IPS-20b (cell line): Measurements from ENCODE around the gene CEBPG.

Experiments used
- H3K27ac ChIP-seq: one replicate; pipeline ENCODE4 v1.5.1; 2013; ENCODE audit warnings: low read length
- H3K27me3 ChIP-seq: 2 replicates; pipeline ENCODE4 v1.6.1; 2013; ENCODE audit warnings: mild to moderate bottlenecking, low read length, inconsistent platforms; ENCODE audit not compliant: insufficient read depth
- H3K36me3 ChIP-seq: 2 replicates; pipeline ENCODE4 v1.6.1; 2013; ENCODE audit warnings: low read depth, mild to moderate bottlenecking, inconsistent platforms, low read length, moderate library complexity; ENCODE audit not compliant: insufficient read depth
- H3K4me1 ChIP-seq: 2 replicates; pipeline ENCODE4 v1.6.1; 2013; ENCODE audit warnings: mild to moderate bottlenecking, control low read depth, inconsistent platforms, low read length, moderate library complexity; ENCODE audit not compliant: insufficient read depth
- H3K4me3 ChIP-seq: 2 replicates; pipeline ENCODE4 v1.5.1; 2013; ENCODE audit warnings: mild to moderate bottlenecking, low read length, inconsistent platforms
- H3K9ac ChIP-seq: 2 replicates; pipeline ENCODE4 v1.6.1; 2013; ENCODE audit warnings: low read depth, mild to moderate bottlenecking, inconsistent platforms, low read length, moderate library complexity
- H3K9me3 ChIP-seq: 2 replicates; pipeline ENCODE4 v1.6.1; 2013; ENCODE audit warnings: mild to moderate bottlenecking, low read depth, low read length, inconsistent platforms; ENCODE audit not compliant: insufficient read depth

The CEBPG gene

DNA sequence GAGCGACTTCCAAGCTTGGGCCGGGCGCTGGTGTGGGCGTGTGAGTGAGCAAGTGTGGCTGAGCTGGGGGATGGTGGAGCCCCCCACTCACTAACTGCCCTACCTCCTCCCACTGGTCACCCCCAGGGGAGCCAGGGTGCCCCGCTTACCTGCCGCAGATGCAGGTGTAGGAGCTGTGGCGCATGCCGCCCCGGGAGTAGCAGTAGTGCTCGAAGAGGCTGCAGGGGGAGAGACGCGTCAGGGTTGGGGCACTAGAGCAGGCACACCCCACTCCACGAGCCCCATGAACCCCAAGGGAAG lies 39.9 kb downstream of the CEBPG start:
- H3K36me3 ChIP-seq = no peaks in the 10 kb centered on the region

GRCh38 chr19:33413868-33414666 lies 40.6 kb downstream of the CEBPG start:
- H3K4me3 ChIP-seq = no peak overlapping the region
- H3K9me3 ChIP-seq = no peaks in the 10 kb centered on the region
- H3K4me1 ChIP-seq = peaks cover 5% of the 10 kb centered on the region; the same call in 1 of the 2 replicates
- H3K27me3 ChIP-seq = no peaks in the 10 kb centered on the region
- H3K9ac ChIP-seq = no peak overlapping the region
- H3K36me3 ChIP-seq = no peaks in the 10 kb centered on the region
- H3K27ac ChIP-seq = no peak overlapping the region

More for the DNA sequence above, 39.9 kb downstream of the CEBPG start:
- Histone ChIP-seq H3K27me3 (no peaks in the 10 kb centered on the region), H3K9me3 (no peaks in the 10 kb centered on the region), H3K4me1 (peaks cover 2% of the 10 kb centered on the region; the same call in 1 of the 2 replicates), H3K4me3 (no peak overlapping the region), H3K9ac (no peak overlapping the region), H3K27ac (no peak overlapping the region)

DNA sequence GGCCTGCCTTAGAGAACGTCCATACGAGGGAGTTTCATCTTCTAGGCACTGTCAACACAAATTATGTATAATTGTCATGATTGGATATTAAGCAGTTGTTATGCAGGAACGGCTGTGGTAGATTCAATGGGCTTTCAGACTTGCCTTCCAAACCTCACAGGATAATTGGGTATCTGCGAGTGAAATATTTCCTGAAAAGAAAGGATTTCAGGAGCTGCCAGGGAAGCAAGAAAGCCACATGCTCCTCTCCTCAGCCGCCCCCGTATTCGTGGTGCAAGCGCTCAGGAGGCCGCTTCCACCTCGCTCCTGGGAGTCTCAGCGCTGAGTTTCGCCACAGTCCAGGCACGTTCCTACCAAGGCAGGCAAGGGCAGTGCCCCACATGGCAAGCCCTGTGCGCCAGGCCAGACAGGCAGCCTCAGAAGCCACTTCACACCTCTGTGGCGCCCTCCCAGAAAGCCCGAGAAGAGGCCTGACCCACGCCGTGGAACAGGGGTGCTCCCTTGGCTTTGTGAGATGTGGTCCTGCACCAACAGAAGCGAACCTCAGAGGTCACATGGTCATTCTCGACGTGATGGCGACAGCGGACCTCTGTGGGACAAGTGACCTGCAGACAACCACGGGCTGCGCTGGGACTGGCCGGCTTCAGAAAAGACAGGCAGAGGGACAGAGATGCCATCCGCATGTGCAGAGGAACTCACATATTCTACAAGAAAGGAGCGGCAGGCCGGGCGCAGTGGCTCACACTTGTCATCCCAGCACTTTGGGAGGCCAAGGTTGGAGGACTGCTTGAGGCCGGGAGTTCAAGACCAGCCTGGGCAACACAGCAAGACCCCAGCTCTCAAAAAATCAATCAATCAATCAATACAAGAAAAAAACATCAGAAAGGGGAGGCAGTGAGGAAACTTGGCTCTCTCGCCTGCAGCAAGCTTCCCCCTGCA lies 41.4 kb downstream of the CEBPG start:
- H3K36me3 ChIP-seq = no peaks in the 10 kb centered on the region
- H3K9ac ChIP-seq = no peak overlapping the region
- H3K9me3 ChIP-seq = no peaks in the 10 kb centered on the region
- H3K4me3 ChIP-seq = no peak overlapping the region
- no peak overlapping the region for H3K27ac ChIP-seq
- peaks cover 13% of the 10 kb centered on the region; the same call in 1 of the 2 replicates for H3K4me1 ChIP-seq
- H3K27me3 ChIP-seq = no peaks in the 10 kb centered on the region

GRCh38 chr19:33416307-33417215 lies 43.1 kb downstream of the CEBPG start:
- Histone ChIP-seq H3K9ac (no peak overlapping the region), H3K4me1 (peaks cover 13% of the 10 kb centered on the region; the same call in 1 of the 2 replicates), H3K9me3 (no peaks in the 10 kb centered on the region), H3K27me3 (no peaks in the 10 kb centered on the region), H3K27ac (no peak overlapping the region), H3K4me3 (no peak overlapping the region; the same call in 1 of the 2 replicates), H3K36me3 (no peaks in the 10 kb centered on the region)

- Histone ChIP-seq H3K27me3 (no peaks in the 10 kb centered on the region), H3K9me3 (no peaks in the 10 kb centered on the region), H3K4me3 (no peak overlapping the region), H3K9ac (no peak overlapping the region), H3K27ac (no peak overlapping the region), H3K4me1 (peaks cover 13% of the 10 kb centered on the region; the same call in 1 of the 2 replicates), H3K36me3 (no peaks in the 10 kb centered on the region)
Observed at GRCh38 chr19:33417751-33418150, 44.2 kb downstream of the CEBPG start.

DNA sequence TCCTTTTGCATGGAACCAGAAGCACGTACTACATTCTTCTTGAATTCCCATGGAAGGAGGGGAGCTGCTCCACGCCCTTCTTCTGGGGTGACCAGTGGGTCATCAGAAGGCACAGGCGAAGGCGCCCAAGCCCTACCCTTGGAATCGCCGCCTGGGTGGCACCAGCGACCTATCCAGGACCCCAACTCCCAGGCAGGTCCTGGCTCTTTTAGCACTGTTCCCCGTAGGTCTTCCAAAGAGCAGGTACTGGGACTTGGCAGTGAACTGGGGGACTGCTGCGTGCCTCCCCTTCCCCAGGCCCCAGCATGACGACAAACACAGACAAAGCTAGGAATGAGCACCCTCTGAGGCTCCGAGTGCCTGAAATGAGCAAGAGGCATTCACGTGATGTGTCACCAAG lies 45.0 kb downstream of the CEBPG start:
- Histone ChIP-seq H3K9me3 (no peaks in the 10 kb centered on the region), H3K36me3 (no peaks in the 10 kb centered on the region), H3K4me1 (peaks cover 13% of the 10 kb centered on the region; the same call in 1 of the 2 replicates), H3K27me3 (no peaks in the 10 kb centered on the region), H3K9ac (no peak overlapping the region), H3K27ac (no peak overlapping the region), H3K4me3 (no peak overlapping the region)

- H3K9me3 ChIP-seq = no peaks in the 10 kb centered on the region
- H3K4me3 ChIP-seq = no peak overlapping the region
- H3K4me1 ChIP-seq = peaks cover 13% of the 10 kb centered on the region; the same call in 1 of the 2 replicates
Observed at GRCh38 chr19:33418871-33419787, 45.6 kb downstream of the CEBPG start.

DNA sequence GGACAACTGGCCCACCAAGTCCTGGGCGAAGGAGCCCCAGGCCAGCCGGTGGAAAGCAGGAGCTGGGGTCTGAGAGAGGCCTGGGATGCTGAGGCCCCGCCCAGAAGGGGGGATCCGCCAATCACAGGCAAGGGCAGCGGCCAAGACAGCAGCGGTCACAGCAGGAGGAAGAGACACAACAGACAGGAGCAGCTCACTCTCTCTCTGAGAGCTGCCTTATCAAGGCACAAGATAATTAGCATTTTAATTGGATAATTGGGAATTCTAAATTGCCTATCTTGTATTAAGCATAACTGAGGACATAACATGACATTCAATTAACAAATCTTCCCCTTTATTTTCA lies 46.2 kb downstream of the CEBPG start:
- Histone ChIP-seq H3K9ac (no peak overlapping the region), H3K36me3 (no peaks in the 10 kb centered on the region), H3K9me3 (no peaks in the 10 kb centered on the region), H3K27ac (no peak overlapping the region), H3K27me3 (no peaks in the 10 kb centered on the region), H3K4me3 (no peak overlapping the region), H3K4me1 (peaks cover 13% of the 10 kb centered on the region; the same call in 1 of the 2 replicates)

More at GRCh38 chr19:33418871-33419787, 45.6 kb downstream of the CEBPG start:
- Histone ChIP-seq H3K27me3 (no peaks in the 10 kb centered on the region), H3K36me3 (no peaks in the 10 kb centered on the region), H3K9ac (no peak overlapping the region), H3K27ac (no peak overlapping the region)

- Histone ChIP-seq H3K36me3 (no peaks in the 10 kb centered on the region), H3K27me3 (no peaks in the 10 kb centered on the region), H3K9ac (no peak overlapping the region), H3K9me3 (no peaks in the 10 kb centered on the region), H3K4me1 (peaks cover 13% of the 10 kb centered on the region; the same call in 1 of the 2 replicates), H3K4me3 (no peak overlapping the region), H3K27ac (no peak overlapping the region)
Observed at GRCh38 chr19:33420821-33421220, 47.3 kb downstream of the CEBPG start.

- Histone ChIP-seq H3K4me1 (peaks cover 13% of the 10 kb centered on the region; the same call in 1 of the 2 replicates), H3K9ac (no peak overlapping the region), H3K27me3 (no peaks in the 10 kb centered on the region), H3K27ac (no peak overlapping the region), H3K36me3 (no peaks in the 10 kb centered on the region), H3K9me3 (no peaks in the 10 kb centered on the region), H3K4me3 (no peak overlapping the region)
Observed at GRCh38 chr19:33421368-33421767, 47.9 kb downstream of the CEBPG start.
